DND-41 (cell line): ENCODE data around the gene CASTOR1.
A peak's percentile ranks its signal among the peaks of the same experiment; 100 is the strongest.

ENCODE experiments used
- ATAC-seq: fragments of 200-7000 bp; cut with Tn5 transposase; 3 replicates; pipeline ENCODE4 v1.9.1; 2021; ENCODE audit warnings: low read depth; ENCODE audit not compliant: insufficient read depth
- DNase-seq: peaks from one replicate; pipeline ENCODE4 v3.0.0-alpha.2; 2020
- H2AFZ ChIP-seq: 2 replicates; pipeline ENCODE4 v1.6.0; 2012; ENCODE audit warnings: low read depth, low read length
- H3K27ac ChIP-seq: 2 replicates; pipeline ENCODE4 v1.5.1; 2012; ENCODE audit warnings: low read length, inconsistent platforms
- H3K27me3 ChIP-seq: fragments of 200-600 bp; sonication (generic); 2 replicates; pipeline ENCODE4 v1.6.0; 2012; ENCODE audit warnings: low read length, mild to moderate bottlenecking, inconsistent platforms; ENCODE audit not compliant: insufficient read depth, poor library complexity
- H3K36me3 ChIP-seq: 2 replicates; pipeline ENCODE4 v1.5.1; 2012; ENCODE audit warnings: low read length, inconsistent platforms; ENCODE audit not compliant: insufficient read depth
- H3K4me1 ChIP-seq: 2 replicates; pipeline ENCODE4 v1.5.1; 2012; ENCODE audit warnings: mild to moderate bottlenecking, low read length; ENCODE audit not compliant: insufficient read depth
- H3K4me2 ChIP-seq: 2 replicates; pipeline ENCODE4 v1.6.0; 2012; ENCODE audit warnings: mild to moderate bottlenecking, moderate library complexity, low read length, inconsistent platforms; ENCODE audit not compliant: insufficient read depth
- H3K4me3 ChIP-seq, 2 experiments: fragments of 200-600 bp in 1 of 2; shearing (Covaris generic) in 1 of 2; 2 replicates each; pipeline ENCODE4 v1.5.1; 2012 to 2016; ENCODE audit warnings: inconsistent platforms in 2 of 2, low read length in 2 of 2, mild to moderate bottlenecking in 2 of 2, low read depth in 1 of 2, moderate library complexity in 1 of 2
- H3K79me2 ChIP-seq: 2 replicates; pipeline ENCODE4 v1.6.0; 2012; ENCODE audit warnings: low read length, inconsistent platforms; ENCODE audit not compliant: insufficient read depth
- H3K9ac ChIP-seq: 2 replicates; pipeline ENCODE4 v1.6.0; 2012; ENCODE audit warnings: low read depth, mild to moderate bottlenecking, inconsistent platforms, low read length, moderate library complexity
- H3K9me3 ChIP-seq: 2 replicates; pipeline ENCODE4 v1.5.1; 2012; ENCODE audit warnings: low read length, moderate library complexity, mild to moderate bottlenecking, inconsistent platforms; ENCODE audit not compliant: insufficient read depth, severe bottlenecking
- H4K20me1 ChIP-seq: 2 replicates; pipeline ENCODE4 v1.6.0; 2012; ENCODE audit warnings: low read length; ENCODE audit not compliant: insufficient read depth
- CTCF ChIP-seq: IDR thresholded peaks from 2 replicates; pipeline ENCODE4 v1.5.1; 2012; ENCODE audit warnings: borderline replicate concordance, low read length, moderate library complexity, mild to moderate bottlenecking; ENCODE audit not compliant: poor library complexity, severe bottlenecking; ENCODE audit errors: extremely low read depth
- EZH2 ChIP-seq: IDR thresholded peaks from 3 replicates; pipeline ENCODE4 v1.6.1; 2012; ENCODE audit warnings: borderline replicate concordance, low read depth, mild to moderate bottlenecking, moderate library complexity, low read length, inconsistent platforms; ENCODE audit not compliant: severe bottlenecking

CASTOR1 gene

GRCh38 chr22:30312053-30312452 lies 22.7 kb upstream of the CASTOR1 start:
- H3K27ac ChIP-seq = peak overlapping the region; percentile 89
- DNase-seq = no peak
- H3K4me1 ChIP-seq = peaks cover 97% of the 10 kb centered on the region
- no peaks in the 10 kb centered on the region for H3K9me3 ChIP-seq
- H3K9ac ChIP-seq = no peak overlapping the region
- peaks cover 68% of the 10 kb centered on the region for H3K36me3 ChIP-seq
- no peak overlapping the region for H2AFZ ChIP-seq
- peaks cover 18% of the 10 kb centered on the region; the same call in 1 of the 2 replicates for H4K20me1 ChIP-seq
- H3K4me3 ChIP-seq = no peak overlapping the region
- H3K27me3 ChIP-seq = no peaks in the 10 kb centered on the region
- peaks cover 97% of the 10 kb centered on the region for H3K79me2 ChIP-seq
- H3K4me2 ChIP-seq = no peak overlapping the region
- ATAC-seq = no peak
- TF ChIP-seq EZH2 = no peak
- no peak for TF ChIP-seq CTCF

GRCh38 chr22:30310881-30311771 lies 21.8 kb upstream of the CASTOR1 start:
- H3K79me2 ChIP-seq = peaks cover 88% of the 10 kb centered on the region

GRCh38 chr22:30309951-30310741 lies 20.8 kb upstream of the CASTOR1 start:
- peaks cover 8% of the 10 kb centered on the region; the same call in 1 of the 2 replicates for H4K20me1 ChIP-seq
- TF ChIP-seq CTCF (peak; percentile 7), EZH2 (no peak)
- peaks cover 87% of the 10 kb centered on the region for H3K79me2 ChIP-seq

More at GRCh38 chr22:30310881-30311771, 21.8 kb upstream of the CASTOR1 start:
- Histone ChIP-seq H3K4me2 (peak overlapping the region; percentile 28; the same call in 1 of the 2 replicates), H2AFZ (no peak overlapping the region), H4K20me1 (peaks cover 16% of the 10 kb centered on the region; the same call in 1 of the 2 replicates), H3K9me3 (no peaks in the 10 kb centered on the region), H3K4me3 (no peak overlapping the region), H3K9ac (0 out of 2 replicates have a peak overlapping the region, but pooled peaks have one; percentile 0), H3K36me3 (peaks cover 58% of the 10 kb centered on the region), H3K4me1 (peaks cover 98% of the 10 kb centered on the region), H3K27ac (peak overlapping the region; percentile 89), H3K27me3 (no peaks in the 10 kb centered on the region)
- DNase-seq (no peak), ATAC-seq (no peak)
- TF ChIP-seq EZH2 = no peak
- TF ChIP-seq CTCF = no peak

More at GRCh38 chr22:30309951-30310741, 20.8 kb upstream of the CASTOR1 start:
- peak overlapping the region; percentile 25; the same call in 1 of the 2 replicates for H3K9ac ChIP-seq
- H3K4me2 ChIP-seq = peak overlapping the region; percentile 28
- H3K36me3 ChIP-seq = peaks cover 50% of the 10 kb centered on the region
- H3K9me3 ChIP-seq = no peaks in the 10 kb centered on the region
- ATAC-seq = peak; percentile 38
- H3K27ac ChIP-seq = peak overlapping the region; percentile 89
- H3K4me1 ChIP-seq = peaks cover 98% of the 10 kb centered on the region
- no peak overlapping the region for H2AFZ ChIP-seq
- DNase-seq = peak; percentile 59
- H3K27me3 ChIP-seq = no peaks in the 10 kb centered on the region
- H3K4me3 ChIP-seq = no peak overlapping the region
